Tibial nerve (tissue), 4 donors: ENCODE results near the gene CD55. TPM values are rescaled to one million over a fixed set of nuclear protein-coding genes. Genes with fewer than 3 reads are reported as not detected.

ENCODE experiments used
- DNase-seq, 2 donors: peaks; one replicate each; pipeline ENCODE4 v3.0.0-alpha.2; 2019; ENCODE audit warnings: low spot score in 2 of 2
- H3K27ac ChIP-seq, 4 donors: fragments of 200-600 bp; sonication (generic) in 3 of 4; one replicate each; pipeline ENCODE4 v1.5.1; 2017 to 2019; ENCODE audit warnings: mild to moderate bottlenecking in 1 of 4
- H3K27me3 ChIP-seq, 2 donors: fragments of 200-600 bp; sonication (generic) in 1 of 2; one replicate each; pipeline versions ENCODE4 v1.5.1 to v1.6.0; 2017 to 2019
- H3K36me3 ChIP-seq, 3 donors: fragments of 200-600 bp; sonication (generic); one replicate each; pipeline ENCODE4 v1.5.1; 2018 to 2019
- H3K4me1 ChIP-seq, 4 donors: fragments of 200-600 bp; sonication (generic) in 3 of 4; one replicate each; pipeline ENCODE4 v1.5.1; 2017 to 2019
- H3K4me3 ChIP-seq, 4 donors: fragments of 200-600 bp; sonication (generic) in 3 of 4; one replicate each; pipeline ENCODE4 v1.5.1; 2017 to 2019; ENCODE audit warnings: mild to moderate bottlenecking in 1 of 4, moderate library complexity in 1 of 4
- H3K9me3 ChIP-seq, 4 donors: fragments of 200-600 bp; sonication (generic) in 3 of 4; one replicate each; pipeline ENCODE4 v1.5.1; 2017 to 2019
- EP300 ChIP-seq, 2 donors: sonication (generic); formaldehyde crosslinking; IDR thresholded peaks; one replicate each; pipeline ENCODE4 v1.6.1; 2017; ENCODE audit warnings: antibody characterized with exemption in 2 of 2, mild to moderate bottlenecking in 1 of 2
- POLR2A ChIP-seq, 2 donors: fragments of 450-650 bp; IDR thresholded peaks; one replicate each; pipeline ENCODE4 v1.6.1; 2017; ENCODE audit warnings: antibody characterized with exemption in 2 of 2, mild to moderate bottlenecking in 2 of 2, moderate library complexity in 2 of 2
- WGBS, 2 donors: methylation state at CpG; one replicate each; pipeline ENCODE4 v1.1.5; 2018; 5-methylcytosine and 5-hydroxymethylcytosine counted together
- total RNA-seq, 4 donors: library from RNA; depleted of rRNA; stranded (reverse); fragments of >200 nt; gene quantifications; one replicate each; pipeline ENCODE4 v1.1.0, GENCODE V29; 2016
- TF ChIP-seq, protein P1 (sequence below), 5 experiments: fragments of 200-600 bp in 3 of 5; fragments of 450-650 bp in 2 of 5; sonication (generic) in 3 of 5; IDR thresholded peaks; one replicate each; pipeline ENCODE4 v1.5.1; 2016 to 2019; ENCODE audit warnings: antibody characterized with exemption in 5 of 5, mild to moderate bottlenecking in 3 of 5, moderate library complexity in 2 of 5

CD55 gene
- total RNA-seq, 4 donors from 2014 or later, result 60.8 to 94.2 (median 89.6) TPM

DNA sequence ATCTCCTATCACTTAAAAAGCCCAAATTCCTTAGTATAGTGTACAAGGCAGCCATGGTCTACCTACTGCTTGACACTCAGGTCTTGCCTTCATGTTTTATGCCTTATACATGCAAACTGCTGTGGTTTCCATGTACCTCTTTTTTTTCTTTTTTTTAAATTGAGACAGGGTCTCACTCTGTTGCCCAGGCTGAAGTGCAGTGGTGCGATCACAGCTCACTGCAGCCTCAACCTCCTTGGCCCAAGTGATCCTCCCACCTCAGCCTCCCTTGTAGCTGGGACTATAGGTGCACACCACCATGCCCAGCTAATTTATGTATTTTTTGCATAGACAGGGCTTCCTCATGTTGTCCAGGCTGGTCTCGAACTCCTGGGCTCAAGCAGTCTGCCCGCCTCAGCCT lies 8.0 kb downstream of the CD55 start:
- H3K27me3 ChIP-seq, result no peaks in the 10 kb centered on the region
- peaks cover 0 to 14% (median 0%) of the 10 kb centered on the region in 4 donors for H3K9me3 ChIP-seq
- peaks cover 0 to 2% (median 0%) of the 10 kb centered on the region in 4 donors for H3K4me1 ChIP-seq
- TF ChIP-seq EP300 (IDR thresholded peaks at IDR 0.05) (no peak), POLR2A (IDR thresholded peaks at IDR 0.05) (no peak)
- TF ChIP-seq, protein P1, sequence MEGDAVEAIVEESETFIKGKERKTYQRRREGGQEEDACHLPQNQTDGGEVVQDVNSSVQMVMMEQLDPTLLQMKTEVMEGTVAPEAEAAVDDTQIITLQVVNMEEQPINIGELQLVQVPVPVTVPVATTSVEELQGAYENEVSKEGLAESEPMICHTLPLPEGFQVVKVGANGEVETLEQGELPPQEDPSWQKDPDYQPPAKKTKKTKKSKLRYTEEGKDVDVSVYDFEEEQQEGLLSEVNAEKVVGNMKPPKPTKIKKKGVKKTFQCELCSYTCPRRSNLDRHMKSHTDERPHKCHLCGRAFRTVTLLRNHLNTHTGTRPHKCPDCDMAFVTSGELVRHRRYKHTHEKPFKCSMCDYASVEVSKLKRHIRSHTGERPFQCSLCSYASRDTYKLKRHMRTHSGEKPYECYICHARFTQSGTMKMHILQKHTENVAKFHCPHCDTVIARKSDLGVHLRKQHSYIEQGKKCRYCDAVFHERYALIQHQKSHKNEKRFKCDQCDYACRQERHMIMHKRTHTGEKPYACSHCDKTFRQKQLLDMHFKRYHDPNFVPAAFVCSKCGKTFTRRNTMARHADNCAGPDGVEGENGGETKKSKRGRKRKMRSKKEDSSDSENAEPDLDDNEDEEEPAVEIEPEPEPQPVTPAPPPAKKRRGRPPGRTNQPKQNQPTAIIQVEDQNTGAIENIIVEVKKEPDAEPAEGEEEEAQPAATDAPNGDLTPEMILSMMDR (IDR thresholded peaks at IDR 0.05), result no peak
- H3K4me3 ChIP-seq, result no peak overlapping the region
- peaks cover 0 to 88% (median 0%) of the 10 kb centered on the region in 3 donors for H3K36me3 ChIP-seq
- 95 to 98% methylated on average over 3 of the region's 3 CpGs for WGBS, 2 donors
- no peak overlapping the region for H3K27ac ChIP-seq
- DNase-seq, result no peak

DNA sequence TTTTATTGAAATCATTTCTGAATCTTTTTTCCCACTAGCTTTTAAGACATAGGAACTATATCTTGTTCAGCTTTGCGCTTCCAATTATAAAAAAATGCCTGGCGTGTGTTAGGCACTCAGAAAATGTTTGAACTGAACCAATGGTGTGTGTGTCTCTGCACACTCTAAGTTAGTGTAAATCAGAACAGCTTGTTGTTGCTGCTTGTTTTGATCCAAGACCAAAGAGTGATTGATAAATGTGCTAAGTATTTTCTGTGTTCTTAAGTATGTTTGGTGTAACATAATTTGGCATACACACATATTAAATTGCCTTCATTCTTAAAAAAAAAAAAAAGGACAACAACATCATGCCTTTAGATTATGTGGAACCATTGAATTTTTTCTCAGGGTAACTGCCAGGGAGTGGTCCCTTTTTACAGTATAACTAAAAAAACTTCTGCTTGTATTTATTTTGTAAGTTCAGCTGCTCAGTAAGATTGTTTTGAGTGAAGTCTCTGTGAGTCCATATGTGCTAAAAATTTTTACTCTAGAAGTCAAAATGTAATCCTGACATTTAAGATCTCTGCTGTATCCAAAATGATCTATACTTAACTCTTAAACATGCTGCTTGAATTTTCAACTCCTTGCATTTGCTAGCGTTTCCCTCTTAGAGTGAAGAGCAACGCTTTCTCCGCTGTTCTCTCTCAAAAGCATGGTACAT lies 8.7 kb downstream of the CD55 start:
- peaks cover 0 to 91% (median 0%) of the 10 kb centered on the region in 3 donors for H3K36me3 ChIP-seq
- H3K27me3 ChIP-seq, result no peaks in the 10 kb centered on the region
- TF ChIP-seq, protein P1 (IDR thresholded peaks at IDR 0.05), result no peak
- no peak for TF ChIP-seq POLR2A (IDR thresholded peaks at IDR 0.05)
- H3K27ac ChIP-seq, result no peak overlapping the region
- peaks cover 0 to 15% (median 0%) of the 10 kb centered on the region in 4 donors for H3K9me3 ChIP-seq
- H3K4me3 ChIP-seq, result no peak overlapping the region
- 75 to 78% methylated on average over 5 of the region's 5 CpGs for WGBS, 2 donors
- DNase-seq, result no peak
- H3K4me1 ChIP-seq, result no peaks in the 10 kb centered on the region

DNA sequence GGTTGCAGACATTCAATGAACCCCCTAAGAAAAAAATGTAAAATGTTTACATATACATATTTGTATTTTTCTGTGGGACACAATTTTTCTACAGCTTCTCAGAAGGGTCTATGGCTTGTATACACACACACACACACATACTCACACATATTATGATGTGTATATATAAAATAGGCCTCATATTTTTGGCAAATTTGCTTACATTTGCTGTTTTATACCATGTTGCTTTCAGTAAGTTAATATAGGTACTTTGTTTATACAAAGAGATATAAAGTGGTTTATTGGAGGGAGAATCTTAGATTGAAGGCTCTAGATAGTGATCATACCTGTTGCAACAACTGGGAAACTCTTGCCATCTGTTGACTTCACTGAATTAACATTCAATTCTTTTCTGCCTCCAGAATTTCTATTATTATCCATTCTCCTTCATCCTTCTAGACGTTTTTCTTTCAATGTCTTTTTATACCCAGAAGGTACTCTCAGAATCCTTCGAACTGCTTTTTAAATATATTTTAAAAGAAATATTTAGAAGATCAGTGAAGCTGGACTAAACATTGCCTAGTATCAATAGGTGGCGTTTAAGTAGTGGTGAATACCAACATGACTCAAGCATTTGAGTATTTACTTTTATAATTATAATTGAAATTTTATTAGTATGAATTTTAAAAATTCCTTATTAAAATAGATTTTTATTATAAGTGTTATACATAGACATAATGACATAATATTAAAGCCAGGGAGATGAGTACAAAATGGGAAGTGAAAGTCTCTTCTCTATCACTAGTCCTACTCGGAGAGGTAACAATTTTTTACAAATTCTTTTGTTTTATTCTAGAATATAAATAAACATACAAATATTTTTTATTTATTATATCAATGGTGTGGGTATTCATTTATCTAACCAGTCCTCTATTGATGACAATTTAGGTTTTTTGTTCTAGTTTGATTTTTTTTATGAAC lies 10.2 kb downstream of the CD55 start:
- H3K4me1 ChIP-seq, result peaks cover 0 to 3% (median 0%) of the 10 kb centered on the region in 4 donors
- H3K4me3 ChIP-seq, result no peak overlapping the region
- no peak for DNase-seq
- H3K27me3 ChIP-seq, result no peaks in the 10 kb centered on the region
- peaks cover 0 to 15% (median 0%) of the 10 kb centered on the region in 4 donors for H3K9me3 ChIP-seq
- WGBS, 2 donors, result 77 to 88% methylated on average over 4 of the region's 4 CpGs
- no peak overlapping the region for H3K27ac ChIP-seq
- TF ChIP-seq, protein P1 (IDR thresholded peaks at IDR 0.05), result no peak
- TF ChIP-seq EP300 (IDR thresholded peaks at IDR 0.05), result no peak
- TF ChIP-seq POLR2A (IDR thresholded peaks at IDR 0.05), result no peak
- H3K36me3 ChIP-seq, result peaks cover 0 to 91% (median 0%) of the 10 kb centered on the region in 3 donors

DNA sequence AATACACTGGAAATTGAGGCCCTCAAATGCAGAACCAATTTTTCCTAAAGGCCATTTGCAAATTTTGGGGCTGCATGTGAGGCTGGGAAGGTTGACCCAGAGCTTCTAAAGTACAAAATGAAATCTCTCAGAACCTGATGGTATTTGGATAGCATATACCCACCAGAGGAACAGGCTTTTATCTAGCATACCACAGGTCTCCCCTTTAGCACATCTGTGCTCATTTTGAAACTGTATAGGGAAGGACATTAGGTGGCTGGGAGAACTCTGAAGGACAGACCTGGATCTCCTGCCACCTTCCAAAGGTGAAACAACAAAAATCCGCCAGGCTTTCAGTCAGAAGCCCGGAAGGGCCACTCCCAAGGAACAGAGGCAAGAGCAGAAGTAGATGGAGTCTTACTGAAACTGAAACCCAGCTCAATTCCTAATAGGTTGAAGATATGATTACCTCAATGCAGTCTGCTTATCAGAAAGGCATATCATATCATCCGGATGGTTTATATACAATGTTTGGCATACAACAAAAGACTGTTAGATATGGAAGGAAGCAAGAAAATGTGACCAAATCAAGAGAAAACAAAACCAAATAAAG lies 11.6 kb downstream of the CD55 start:
- Histone ChIP-seq H3K27me3 (no peaks in the 10 kb centered on the region), H3K36me3 (peaks cover 0 to 90% (median 0%) of the 10 kb centered on the region in 3 donors), H3K9me3 (peaks cover 0 to 15% (median 0%) of the 10 kb centered on the region in 4 donors), H3K4me1 (peaks cover 0 to 3% (median 0%) of the 10 kb centered on the region in 4 donors), H3K4me3 (no peak overlapping the region), H3K27ac (no peak overlapping the region)
- no peak for DNase-seq
- TF ChIP-seq EP300 (IDR thresholded peaks at IDR 0.05) (no peak), POLR2A (IDR thresholded peaks at IDR 0.05) (no peak)
- TF ChIP-seq, protein P1 (IDR thresholded peaks at IDR 0.05), result no peak
- WGBS, 2 donors, result 80 to 91% methylated on average over 3 of the region's 3 CpGs
